ENCODE results near the gene FGG. TPM values are rescaled to one million over a fixed set of nuclear protein-coding genes. Genes with fewer than 3 reads are reported as not detected.

Gene FGG
- total RNA-seq = not detected

DNA sequence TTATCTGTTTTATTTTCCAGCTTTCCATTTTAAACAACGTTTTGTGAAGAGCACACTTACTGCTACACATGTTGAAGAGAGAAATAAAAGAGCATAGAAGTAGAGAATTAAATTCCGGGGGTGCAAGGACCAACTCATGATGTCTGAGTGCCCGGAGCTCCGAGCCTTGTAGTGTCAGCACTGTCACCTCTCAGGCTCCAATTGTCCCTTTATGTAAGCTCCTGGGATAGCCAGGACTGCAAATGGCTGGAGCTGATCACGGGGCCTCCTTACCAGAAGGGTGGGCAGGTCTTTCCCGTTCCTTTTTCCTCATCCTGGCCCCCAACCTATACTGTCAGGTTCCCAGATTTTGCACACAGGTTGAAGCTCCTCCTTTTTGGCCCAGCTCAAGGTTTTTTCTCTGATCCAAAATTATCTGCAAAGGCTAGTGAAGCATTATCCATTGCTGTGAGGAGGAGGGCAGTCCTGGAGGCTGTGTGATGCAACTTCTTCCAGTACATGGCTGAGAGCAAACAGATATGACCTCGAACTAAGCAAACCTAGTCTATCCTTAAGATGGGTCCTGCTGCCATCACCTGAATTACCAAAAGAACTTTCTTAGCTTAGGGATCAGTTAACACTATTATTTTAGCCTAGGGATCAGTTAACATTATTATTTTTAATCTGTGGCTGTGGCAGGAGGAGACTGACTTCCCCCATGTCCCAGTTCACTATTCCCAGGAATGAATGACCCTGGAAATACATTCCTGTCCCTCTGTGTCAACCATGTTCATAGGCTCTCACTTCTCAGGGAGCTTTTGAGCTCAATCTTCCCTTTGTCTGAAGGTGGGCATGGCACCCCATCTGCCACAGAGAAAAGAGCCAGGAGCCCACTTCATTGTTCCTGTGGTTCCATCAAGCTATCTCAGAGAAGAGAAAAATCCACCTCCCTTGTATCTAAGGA is at the start of gene FGG:
Gene FGG (minus strand): TSS at position 185 of the 943 bp plus-strand sequence. CDS start 47 bp downstream, at position 138.
- in situ Hi-C loops (cut with MboI; ENCODE audit: low pct_ligation_motif_present in 1 of 4, low pct_unique_long_range_greater_than_20kb in 1 of 4, low sequenced_read_pairs in 3 of 4) (loop anchor here in 1 of 4 donors (10.0 kb wide), 1 partner anchor 58 kb away; the partner anchor contains the start of gene PLRG1), intact Hi-C loops (cut with DNase I; ENCODE audit: low total_unique reads) (no loop called here)
- WGBS, 2 donors (ENCODE audit: low coverage in 1 of 2) = 73 to 83% methylated on average over 5 to 7 of the region's 7 CpGs
- H3K4me3 ChIP-seq = no peak within 1 kb of the TSS
- no peak within 1 kb of the TSS for H3K27ac ChIP-seq
- H3K4me1 ChIP-seq = peaks cover 0 to 16% (median 4%) of the 10 kb centered on the region in 4 donors
- H3K27me3 ChIP-seq = no peaks in the 10 kb centered on the region
- H3K9me3 ChIP-seq = no peaks in the 10 kb centered on the region
- TF ChIP-seq POLR2A (IDR thresholded peaks at IDR 0.05) (no peak), EP300 (IDR thresholded peaks at IDR 0.05; ENCODE audit: low read depth) (no peak), POLR2AphosphoS5 (IDR thresholded peaks at IDR 0.05) (no peak)
- TF ChIP-seq, protein P1, sequence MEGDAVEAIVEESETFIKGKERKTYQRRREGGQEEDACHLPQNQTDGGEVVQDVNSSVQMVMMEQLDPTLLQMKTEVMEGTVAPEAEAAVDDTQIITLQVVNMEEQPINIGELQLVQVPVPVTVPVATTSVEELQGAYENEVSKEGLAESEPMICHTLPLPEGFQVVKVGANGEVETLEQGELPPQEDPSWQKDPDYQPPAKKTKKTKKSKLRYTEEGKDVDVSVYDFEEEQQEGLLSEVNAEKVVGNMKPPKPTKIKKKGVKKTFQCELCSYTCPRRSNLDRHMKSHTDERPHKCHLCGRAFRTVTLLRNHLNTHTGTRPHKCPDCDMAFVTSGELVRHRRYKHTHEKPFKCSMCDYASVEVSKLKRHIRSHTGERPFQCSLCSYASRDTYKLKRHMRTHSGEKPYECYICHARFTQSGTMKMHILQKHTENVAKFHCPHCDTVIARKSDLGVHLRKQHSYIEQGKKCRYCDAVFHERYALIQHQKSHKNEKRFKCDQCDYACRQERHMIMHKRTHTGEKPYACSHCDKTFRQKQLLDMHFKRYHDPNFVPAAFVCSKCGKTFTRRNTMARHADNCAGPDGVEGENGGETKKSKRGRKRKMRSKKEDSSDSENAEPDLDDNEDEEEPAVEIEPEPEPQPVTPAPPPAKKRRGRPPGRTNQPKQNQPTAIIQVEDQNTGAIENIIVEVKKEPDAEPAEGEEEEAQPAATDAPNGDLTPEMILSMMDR (IDR thresholded peaks at IDR 0.05) = no peak
- DNase-seq = no peak
- H3K36me3 ChIP-seq = no peaks in the 10 kb centered on the region

DNA sequence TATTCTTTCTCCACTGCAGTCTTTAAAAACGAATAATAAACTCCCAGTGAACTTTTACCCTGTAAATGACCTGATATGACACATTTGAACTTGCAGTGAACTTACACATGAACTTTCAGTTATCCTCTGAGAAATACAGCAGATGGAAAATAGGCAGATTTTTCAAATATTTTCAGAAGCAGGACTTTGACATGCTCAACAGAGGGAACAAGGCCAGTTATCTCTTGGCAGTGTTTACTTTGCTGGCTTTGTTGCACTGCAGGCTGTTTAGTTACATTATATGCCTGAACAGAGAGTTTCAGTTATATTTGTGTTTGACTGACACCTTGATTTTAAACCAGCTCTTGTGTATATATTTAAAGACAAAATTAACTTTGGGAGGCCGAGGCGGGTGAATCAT is 47.6 kb upstream of the FGG start:
- Histone ChIP-seq H3K36me3 (no peaks in the 10 kb centered on the region), H3K4me3 (no peak overlapping the region), H3K27me3 (no peaks in the 10 kb centered on the region), H3K27ac (peak overlapping the region in 1 of 4 donors; percentile 12), H3K4me1 (peaks cover 0 to 8% (median 0%) of the 10 kb centered on the region in 4 donors), H3K9me3 (no peaks in the 10 kb centered on the region)
- in situ Hi-C loops (cut with MboI; ENCODE audit: low pct_ligation_motif_present in 1 of 4, low pct_unique_long_range_greater_than_20kb in 1 of 4, low sequenced_read_pairs in 3 of 4) (no loop called here), intact Hi-C loops (cut with DNase I; ENCODE audit: low total_unique reads) (no loop called here)
- no peak for DNase-seq
- WGBS, 2 donors (ENCODE audit: low coverage in 1 of 2) = 18 to 24% methylated on average over 3 of the region's 3 CpGs
- peak in 2 of 3 donors; percentile 18 to 56 for TF ChIP-seq POLR2AphosphoS5 (IDR thresholded peaks at IDR 0.05)
- TF ChIP-seq EP300 (IDR thresholded peaks at IDR 0.05; ENCODE audit: low read depth) = no peak

DNA sequence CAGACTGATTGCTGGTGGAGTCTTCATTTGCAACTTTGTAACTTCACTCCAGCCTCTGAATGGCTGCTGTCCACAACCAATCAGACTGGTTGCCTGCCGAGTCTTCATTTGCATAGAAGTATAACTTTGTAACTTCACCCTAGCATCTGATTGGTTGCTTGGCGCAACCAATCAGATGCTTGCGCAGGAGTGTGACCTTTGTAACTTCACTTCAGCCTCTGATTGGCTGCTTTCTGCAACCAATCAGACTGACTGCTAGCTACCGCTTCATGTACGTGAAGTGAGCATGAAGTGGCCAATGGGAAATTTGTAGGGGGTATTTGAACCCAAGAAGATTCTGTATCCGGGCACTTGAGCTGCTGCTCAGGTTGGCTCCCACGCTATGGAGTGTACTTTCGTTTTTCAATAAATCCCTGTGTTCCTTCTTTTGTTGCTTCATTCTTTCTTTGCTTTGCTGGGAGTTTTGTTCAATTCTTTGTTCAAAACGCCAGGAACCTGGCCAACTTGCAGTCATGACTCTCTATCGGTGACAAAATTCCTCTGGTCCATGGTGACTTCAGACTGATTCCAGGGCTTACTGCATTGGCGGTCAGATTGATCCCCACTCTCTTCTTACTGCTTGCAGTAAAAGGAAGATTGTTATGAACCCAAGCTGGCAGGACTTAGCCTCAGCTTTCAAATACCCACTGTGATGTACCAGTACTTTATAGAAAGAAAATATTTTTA is 46.4 kb upstream of the FGG start:
- H3K27ac ChIP-seq = no peak overlapping the region
- in situ Hi-C loops (cut with MboI; ENCODE audit: low pct_ligation_motif_present in 1 of 4, low pct_unique_long_range_greater_than_20kb in 1 of 4, low sequenced_read_pairs in 3 of 4) = no loop called here
- no peak overlapping the region for H3K4me3 ChIP-seq

DNA sequence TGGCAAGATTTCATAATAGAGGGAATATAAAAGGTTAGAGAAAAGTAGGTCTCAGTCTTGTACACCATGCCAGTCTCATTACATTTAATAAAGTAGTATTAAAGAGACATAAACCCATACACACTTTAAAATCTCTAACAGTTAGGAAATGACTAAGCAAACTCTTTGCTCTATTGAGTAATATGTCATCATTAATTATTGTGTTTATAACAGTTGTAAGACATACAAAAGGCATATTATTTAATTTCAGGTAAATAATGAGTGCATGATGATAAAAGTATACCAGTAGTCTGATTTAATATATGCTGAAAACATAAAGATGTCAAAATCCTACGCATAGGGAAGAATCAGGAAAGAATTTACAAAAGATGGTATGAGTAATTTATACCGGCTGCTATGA is 31.0 kb upstream of the FGG start:
- in situ Hi-C loops (cut with MboI; ENCODE audit: low pct_ligation_motif_present in 1 of 4, low pct_unique_long_range_greater_than_20kb in 1 of 4, low sequenced_read_pairs in 3 of 4) (loop anchor here in 1 of 4 donors (25.0 kb wide), 1 partner anchor 144 kb away; the partner anchor contains the start of gene RBM46), intact Hi-C loops (cut with DNase I; ENCODE audit: low total_unique reads) (no loop called here)
- H3K27ac ChIP-seq = no peak overlapping the region
- H3K4me3 ChIP-seq = no peak overlapping the region
- no peaks in the 10 kb centered on the region for H3K27me3 ChIP-seq
- WGBS, 2 donors (ENCODE audit: low coverage in 1 of 2) = 50 to 83% methylated on average over 2 of the region's 2 CpGs
- no peaks in the 10 kb centered on the region for H3K9me3 ChIP-seq
- H3K4me1 ChIP-seq = no peaks in the 10 kb centered on the region
- no peak for DNase-seq
- TF ChIP-seq POLR2AphosphoS5 (IDR thresholded peaks at IDR 0.05) (no peak), POLR2A (IDR thresholded peaks at IDR 0.05) (no peak), EP300 (IDR thresholded peaks at IDR 0.05; ENCODE audit: low read depth) (no peak)
- TF ChIP-seq, protein P1 (IDR thresholded peaks at IDR 0.05) = no peak
- H3K36me3 ChIP-seq = no peaks in the 10 kb centered on the region

More for the DNA sequence above, 46.4 kb upstream of the FGG start:
- peaks cover 0 to 8% (median 0%) of the 10 kb centered on the region in 4 donors for H3K4me1 ChIP-seq
- no peaks in the 10 kb centered on the region for H3K9me3 ChIP-seq
- no peak for DNase-seq
- 82 to 90% methylated on average over 7 to 11 of the region's 11 CpGs for WGBS, 2 donors (ENCODE audit: low coverage in 1 of 2)
- TF ChIP-seq POLR2A (IDR thresholded peaks at IDR 0.05) (no peak), EP300 (IDR thresholded peaks at IDR 0.05; ENCODE audit: low read depth) (no peak), POLR2AphosphoS5 (IDR thresholded peaks at IDR 0.05) (no peak)
- TF ChIP-seq, protein P1 (IDR thresholded peaks at IDR 0.05) = no peak
- intact Hi-C loops (cut with DNase I; ENCODE audit: low total_unique reads) = no loop called here
- no peaks in the 10 kb centered on the region for H3K27me3 ChIP-seq
- no peaks in the 10 kb centered on the region for H3K36me3 ChIP-seq

All from transverse colon (tissue), 4 donors.